GM18505 (cell line): ENCODE results near the gene EPM2A.

Experiments used
- ATAC-seq: cut with Tn5 transposase; IDR thresholded peaks from one replicate; pipeline ENCODE4 v1.9.1; 2021; ENCODE audit not compliant: unreplicated experiment
- POLR2A ChIP-seq: IDR thresholded peaks from 4 replicates; pipeline ENCODE4 v1.6.1; 2011; ENCODE audit warnings: borderline replicate concordance; ENCODE audit not compliant: insufficient read depth, insufficient read length; ENCODE audit errors: extremely low read depth

The EPM2A gene

DNA sequence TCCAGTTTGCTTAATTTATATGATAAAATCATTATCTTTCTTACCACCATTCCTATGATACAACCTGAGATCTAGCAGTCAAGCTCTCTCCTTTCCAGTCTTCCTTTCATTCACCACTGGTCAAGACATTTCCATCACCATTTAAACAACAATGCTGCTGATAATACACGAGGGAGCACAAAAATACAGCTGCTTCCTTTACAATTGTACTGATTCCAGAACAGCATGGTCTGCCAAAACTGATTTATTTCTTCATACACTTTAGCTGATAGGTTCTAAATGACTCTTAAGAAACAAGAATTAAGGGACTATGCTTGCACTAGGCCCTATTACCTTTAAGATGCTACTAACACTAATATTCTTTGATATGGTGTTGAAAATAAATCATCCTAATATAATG is 65.0 kb downstream of the EPM2A start:
- ATAC-seq: no peak
- no peak for TF ChIP-seq POLR2A

DNA sequence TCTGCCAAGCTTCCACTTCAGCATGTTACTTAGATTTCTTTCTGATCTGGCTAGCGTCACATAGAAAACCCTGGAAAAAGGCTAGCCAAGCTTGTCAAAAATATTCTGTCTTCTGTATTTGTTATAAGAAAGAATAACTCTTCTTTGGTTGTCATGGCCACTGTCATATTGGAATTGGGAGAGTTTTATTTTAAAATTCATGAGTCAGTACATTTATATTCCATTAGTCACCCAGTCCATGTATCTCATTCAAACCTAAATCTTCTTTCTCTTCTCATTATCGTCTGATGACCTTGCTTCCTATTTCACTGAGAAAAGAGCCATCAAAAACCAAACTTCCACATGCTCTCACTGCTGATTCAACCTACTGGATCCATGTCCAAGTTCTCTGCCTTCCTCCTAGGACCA is 65.7 kb downstream of the EPM2A start:
- TF ChIP-seq POLR2A: no peak

DNA sequence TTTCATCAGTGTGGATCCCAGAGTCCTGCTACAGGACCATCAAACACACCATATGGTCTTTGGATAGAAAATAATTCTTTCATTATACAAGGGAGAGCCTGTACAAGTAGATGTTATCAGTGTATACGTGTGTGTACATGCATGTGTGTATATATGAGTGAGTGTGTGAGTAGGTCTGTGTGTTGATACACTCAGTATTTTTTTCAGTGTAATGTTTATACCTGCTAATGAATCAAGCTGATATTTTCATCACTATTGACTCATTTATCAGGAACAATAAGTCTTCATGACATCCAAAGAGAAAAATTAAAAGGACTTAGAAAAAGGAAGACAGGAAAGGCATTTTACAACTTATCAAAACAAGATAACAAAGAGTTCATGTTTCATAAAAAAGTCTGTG is 66.5 kb downstream of the EPM2A start:
- TF ChIP-seq POLR2A: no peak
- no peak for ATAC-seq

More for the DNA sequence above, 65.7 kb downstream of the EPM2A start:
- no peak for ATAC-seq

DNA sequence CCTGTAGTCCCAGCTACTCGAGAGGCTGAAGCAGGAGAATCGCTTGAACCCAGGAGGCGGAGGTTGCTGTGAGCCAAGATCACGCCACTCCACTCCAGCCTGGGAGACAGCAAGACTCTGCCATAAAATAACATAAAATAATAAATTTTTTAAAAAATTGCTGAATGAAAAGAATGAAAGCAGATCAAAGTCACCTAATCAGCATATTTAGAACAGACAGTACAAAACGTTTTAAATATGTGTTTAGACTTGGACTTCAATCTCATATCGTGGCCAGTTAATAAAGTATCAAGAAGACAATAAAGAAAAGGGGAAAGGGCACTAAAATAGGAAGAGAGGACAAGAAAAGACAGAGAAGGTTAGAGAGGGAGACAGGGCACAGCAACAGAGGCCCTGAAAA is 74.6 kb downstream of the EPM2A start:
- ATAC-seq: no peak
- no peak for TF ChIP-seq POLR2A

DNA sequence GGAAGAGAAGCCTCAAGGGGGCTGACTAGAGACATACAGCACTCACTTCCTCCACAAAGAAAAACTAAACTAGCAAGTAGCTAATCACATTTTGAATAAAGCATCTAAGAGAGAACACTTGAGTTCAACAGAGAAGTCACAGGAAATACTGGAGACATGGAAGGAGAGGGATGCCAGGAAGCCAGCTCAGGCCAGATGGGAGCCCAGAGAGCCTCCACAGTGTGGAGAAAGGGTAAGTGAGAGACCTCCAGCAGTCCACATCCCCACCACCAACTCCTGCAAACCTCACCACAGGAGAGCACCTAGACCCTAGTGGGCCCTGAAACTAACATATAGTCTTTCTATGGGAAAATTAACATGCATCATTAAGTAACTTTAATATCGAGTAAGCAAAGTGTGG is 79.2 kb downstream of the EPM2A start:
- ATAC-seq: no peak
- no peak for TF ChIP-seq POLR2A

DNA sequence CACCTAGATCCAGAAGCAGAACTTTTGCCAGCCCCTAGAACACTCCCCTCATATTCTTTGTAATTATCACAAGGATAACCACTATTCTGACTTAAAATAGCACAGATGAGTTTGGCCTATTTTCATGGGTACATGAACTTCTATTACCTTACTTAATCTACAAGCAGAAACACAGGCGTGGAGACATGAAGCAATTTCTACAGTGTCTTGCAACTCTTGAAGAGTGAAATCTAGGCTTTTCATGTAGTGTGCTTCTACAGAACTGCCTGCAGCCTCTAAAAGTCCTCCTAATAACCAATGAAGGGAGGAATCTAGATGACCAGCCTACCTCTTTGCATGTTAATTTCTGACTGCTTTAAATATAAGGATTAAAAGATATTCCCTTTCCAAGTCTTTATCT is 82.7 kb downstream of the EPM2A start:
- no peak for TF ChIP-seq POLR2A
- ATAC-seq: no peak

DNA sequence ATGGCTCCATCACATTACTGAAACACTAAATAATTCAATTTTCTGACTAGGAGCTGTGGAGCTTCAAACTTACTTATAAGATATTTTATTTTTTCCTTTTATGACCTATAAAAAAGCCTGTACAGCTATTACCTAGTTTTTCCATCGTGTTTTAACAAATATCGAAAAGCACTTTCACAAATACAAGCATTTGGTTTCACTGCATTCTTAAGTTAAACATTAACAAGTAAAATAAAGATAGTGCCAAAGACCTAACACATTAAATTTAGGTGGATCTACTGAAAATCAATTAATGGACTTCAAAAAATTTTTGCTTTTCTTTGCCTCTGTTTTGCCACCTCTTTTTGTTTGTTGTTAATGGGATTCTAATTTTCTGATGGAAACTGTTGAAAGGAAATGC is 83.3 kb downstream of the EPM2A start:
- no peak for TF ChIP-seq POLR2A
- no peak for ATAC-seq

DNA sequence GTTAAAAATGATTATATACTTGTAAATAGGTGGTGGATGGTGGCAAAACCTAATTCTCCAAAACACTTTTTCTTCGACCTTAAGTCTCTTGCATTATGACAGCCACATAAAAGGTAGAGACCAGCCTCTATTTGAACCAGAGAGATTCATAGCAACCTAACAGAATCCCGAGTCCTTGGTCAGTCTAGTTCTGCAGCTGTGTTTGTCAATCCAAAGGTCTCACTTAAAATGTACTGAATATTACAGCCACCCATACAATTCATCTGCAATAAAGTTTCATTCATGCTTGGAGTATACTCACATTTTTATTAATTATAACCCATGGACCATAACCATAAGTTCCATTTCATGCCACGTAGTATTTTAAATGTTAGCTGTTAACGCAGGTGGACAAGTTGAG is 87.2 kb downstream of the EPM2A start:
- TF ChIP-seq POLR2A: no peak
- no peak for ATAC-seq

DNA sequence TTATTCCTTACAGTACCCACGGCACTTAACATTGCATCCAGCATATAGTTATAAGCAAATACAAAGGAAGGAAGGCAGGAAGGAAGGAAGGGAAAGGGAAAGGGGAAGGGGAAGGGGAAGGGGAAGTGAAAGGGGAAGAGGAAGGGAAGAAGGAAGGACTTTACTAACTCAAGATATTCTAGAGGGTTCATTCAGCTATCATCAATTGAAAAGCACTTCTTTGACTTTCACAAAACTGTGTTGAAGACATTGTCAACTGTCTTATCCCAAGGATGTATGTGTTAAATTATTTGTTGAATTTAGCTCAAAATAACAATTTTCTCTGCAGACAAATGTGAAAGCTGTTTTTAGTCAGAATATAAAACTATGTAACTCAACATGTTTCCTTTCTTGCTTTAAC is 87.7 kb downstream of the EPM2A start:
- TF ChIP-seq POLR2A: no peak
- no peak for ATAC-seq

DNA sequence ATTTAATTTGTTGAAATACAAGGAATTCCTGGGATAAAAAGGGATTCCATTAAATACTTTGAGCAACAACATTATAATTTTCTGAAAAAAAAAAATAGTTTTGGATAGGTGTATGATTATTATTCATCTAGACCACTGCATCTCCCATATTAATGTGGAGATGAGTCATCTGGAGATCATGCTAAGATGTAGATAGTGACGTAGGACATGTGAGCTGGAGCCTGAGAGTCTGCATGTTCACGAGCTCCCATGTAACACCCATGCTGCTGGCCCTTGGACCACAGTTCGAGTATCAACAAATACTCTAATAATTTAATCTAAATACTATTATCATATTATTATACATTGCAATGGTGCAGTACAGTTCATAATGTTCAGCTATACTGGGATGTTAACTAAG is 91.6 kb downstream of the EPM2A start:
- no peak for ATAC-seq
- TF ChIP-seq POLR2A: no peak

DNA sequence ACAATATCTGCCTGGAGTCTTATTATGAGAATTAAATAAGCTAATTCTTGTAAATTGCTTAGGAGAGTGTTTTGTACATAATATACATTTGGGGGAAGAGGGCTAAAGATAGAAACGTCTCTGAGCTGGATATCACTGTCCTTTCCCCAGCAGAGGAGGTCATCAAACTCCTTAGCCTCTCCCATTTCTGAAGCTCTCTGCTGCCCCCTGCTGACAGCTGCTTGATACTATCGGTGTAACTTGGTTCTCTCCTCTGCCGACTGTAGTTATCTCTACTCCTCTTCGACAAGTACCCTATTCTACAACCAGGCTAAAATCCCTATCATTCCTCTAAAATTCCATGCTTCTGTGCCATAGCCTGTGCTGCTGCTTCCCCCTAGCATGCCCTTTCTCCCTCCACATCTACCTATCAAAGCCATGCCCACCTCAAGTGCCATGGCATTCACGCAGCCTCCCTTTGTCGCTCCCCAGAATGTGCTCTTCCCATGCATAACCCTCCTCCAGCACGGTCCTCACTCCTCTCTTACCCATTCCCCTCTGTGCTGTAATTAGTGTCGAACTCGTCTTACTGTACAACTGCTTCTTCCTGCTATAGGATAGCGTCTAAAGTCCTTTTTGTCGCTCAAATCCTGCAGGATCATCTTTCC is 101.2 kb downstream of the EPM2A start:
- peak; percentile 90 for ATAC-seq
- TF ChIP-seq POLR2A: no peak

DNA sequence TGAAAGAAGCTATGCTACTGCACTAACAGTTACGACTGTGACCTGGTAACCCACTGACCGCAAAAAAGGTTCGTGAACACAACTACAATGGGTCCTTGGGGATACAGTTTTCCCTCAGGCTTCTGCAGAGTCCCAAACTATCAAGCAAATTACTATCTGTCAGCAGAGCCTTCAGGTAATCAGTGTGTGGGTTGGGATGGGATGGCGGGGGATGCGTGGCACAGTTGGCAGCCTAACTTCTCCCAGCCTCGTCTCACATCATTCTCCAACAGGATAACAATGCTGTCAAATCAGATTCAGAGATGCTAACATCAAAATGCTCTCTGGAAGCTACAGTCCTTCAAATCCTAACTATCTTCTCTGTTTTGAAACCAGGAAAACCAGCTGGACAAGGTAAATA is 102.3 kb downstream of the EPM2A start:
- no peak for TF ChIP-seq POLR2A
- ATAC-seq: no peak

DNA sequence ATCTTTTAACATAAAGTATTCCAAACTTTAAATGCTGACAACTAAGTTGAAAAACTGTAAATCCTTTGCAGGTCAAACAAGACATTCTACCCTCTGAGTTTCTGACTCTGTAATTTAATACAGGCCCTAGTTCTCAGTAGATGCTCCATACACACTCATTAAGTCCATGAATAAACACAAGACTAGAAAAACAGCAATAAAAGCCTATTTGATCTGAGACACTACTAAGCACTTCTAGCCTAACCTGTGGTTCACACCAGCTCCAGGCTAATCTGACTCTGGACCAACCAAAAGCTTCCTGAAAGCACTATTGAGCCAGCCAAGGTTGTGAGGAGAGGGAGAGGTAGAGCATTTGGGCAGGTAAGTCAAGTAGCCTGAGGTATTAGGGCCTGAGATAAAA is 103.9 kb downstream of the EPM2A start:
- no peak for ATAC-seq
- no peak for TF ChIP-seq POLR2A

DNA sequence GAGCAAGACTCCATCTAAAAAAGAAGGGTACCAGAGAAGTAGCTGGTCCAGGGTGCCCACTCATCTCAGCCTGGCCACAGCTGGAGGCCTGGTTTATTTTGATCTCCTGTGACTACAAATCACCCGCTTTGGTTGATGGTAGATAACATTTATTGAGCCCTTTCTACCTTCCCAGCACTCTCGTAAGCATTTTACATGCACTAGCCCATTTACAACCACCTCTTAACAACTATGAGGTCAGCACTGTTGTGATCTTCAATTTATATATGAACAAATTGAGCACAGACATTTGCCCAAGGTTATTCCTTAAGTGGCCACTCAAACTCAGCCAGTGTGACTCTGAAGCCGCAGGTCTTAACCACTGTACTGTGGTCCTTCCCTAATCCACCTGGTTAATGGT is 104.7 kb downstream of the EPM2A start:
- ATAC-seq: no peak
- TF ChIP-seq POLR2A: no peak

DNA sequence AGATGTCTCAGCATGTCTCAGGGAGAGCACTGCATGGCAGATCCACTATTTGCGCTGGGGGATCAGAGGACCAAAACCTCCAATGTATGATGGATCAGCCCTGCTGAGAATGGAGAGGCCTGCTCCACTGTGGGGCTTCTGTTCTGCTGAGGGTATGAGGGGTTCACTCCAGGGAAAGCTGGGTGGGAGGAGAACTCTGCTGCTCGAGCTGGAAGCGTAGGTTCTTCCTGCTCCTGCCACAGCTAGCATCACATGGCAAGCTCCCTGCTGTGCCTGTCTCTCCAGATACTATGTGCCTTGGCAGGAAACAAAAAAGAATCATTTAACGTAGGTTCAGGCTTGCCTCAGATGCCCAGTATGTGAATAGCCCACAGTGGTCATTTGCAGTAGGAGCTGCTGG is 105.8 kb downstream of the EPM2A start:
- no peak for ATAC-seq
- no peak for TF ChIP-seq POLR2A

DNA sequence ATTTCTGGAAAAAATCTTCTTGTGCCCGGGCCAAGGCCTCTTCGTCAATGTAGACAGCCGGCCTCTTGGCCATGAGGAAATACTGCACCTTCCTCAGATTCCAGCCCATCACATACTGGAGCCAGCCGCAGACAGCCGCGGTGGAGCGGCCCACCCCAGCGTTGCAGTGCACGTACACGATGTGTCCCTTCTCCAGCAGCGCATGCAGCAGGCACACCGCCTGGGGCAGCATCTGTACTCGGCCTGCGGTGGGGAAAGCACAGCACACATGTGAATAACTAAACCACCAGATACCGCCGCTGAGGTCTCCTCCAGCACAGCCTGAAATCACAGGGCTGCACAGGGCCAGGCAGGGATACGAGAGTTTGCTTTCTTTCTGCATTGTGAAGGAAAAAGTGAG is 107.9 kb downstream of the EPM2A start:
- TF ChIP-seq POLR2A: no peak
- ATAC-seq: no peak

DNA sequence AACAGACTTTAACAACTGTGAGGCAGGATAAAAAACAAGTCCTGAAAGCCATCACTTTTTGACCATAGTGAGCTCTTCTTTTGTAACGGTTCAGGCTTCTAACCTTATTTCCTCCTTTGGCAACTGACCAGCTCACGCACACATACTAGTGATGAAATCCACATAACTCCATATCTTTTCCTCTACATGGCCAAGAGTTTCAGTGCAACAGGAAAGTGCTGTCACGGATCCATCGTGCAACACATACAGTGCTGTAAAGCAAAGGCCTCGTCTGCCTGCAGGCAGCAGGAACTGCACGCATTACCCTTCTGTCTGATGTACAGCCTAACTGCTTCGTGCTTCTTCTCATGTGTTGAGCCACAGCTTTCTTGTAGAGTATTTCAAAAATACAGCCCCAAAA is 108.5 kb downstream of the EPM2A start:
- ATAC-seq: no peak
- no peak for TF ChIP-seq POLR2A
